Subcutaneous adipose tissue (tissue), 4 donors: ENCODE results near the gene CD300E. TPM values are rescaled to one million over a fixed set of nuclear protein-coding genes. Genes with fewer than 3 reads are reported as not detected.

Source experiments
- total RNA-seq, 4 donors: library from RNA; depleted of rRNA; stranded (reverse); fragments of >200 nt; gene quantifications; one replicate each; pipeline ENCODE4 v1.1.0, GENCODE V29; 2016
- TF ChIP-seq, protein P1 (sequence below): fragments of 450-650 bp; IDR thresholded peaks from one replicate; pipeline ENCODE4 v1.5.1; 2016; ENCODE audit warnings: low read depth, mild to moderate bottlenecking, control low read depth, antibody characterized with exemption, moderate library complexity

The CD300E gene
- total RNA-seq, 4 donors from 2014 or later, result 0.38 to 1.2 (median 1.1) TPM

DNA sequence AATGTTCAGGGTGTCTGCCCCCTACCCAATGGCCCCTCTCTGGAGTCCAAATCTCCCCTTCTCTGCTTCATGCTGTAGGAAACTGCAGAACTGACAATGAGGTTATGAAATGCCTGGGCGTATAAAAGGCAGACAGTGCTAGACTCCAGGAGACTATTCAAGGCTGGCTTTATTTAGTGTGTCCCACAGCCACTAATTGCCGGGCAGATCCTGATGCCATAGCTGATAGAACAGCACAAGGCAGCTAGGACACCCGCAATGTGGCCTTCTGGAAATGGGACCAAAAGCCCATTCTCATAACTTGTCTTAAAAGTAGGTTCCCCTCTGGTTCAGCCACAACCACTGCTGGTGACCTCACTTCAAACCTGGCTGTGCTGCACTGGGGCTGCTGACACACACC lies 28.5 kb upstream of the CD300E start:
- TF ChIP-seq, protein P1, sequence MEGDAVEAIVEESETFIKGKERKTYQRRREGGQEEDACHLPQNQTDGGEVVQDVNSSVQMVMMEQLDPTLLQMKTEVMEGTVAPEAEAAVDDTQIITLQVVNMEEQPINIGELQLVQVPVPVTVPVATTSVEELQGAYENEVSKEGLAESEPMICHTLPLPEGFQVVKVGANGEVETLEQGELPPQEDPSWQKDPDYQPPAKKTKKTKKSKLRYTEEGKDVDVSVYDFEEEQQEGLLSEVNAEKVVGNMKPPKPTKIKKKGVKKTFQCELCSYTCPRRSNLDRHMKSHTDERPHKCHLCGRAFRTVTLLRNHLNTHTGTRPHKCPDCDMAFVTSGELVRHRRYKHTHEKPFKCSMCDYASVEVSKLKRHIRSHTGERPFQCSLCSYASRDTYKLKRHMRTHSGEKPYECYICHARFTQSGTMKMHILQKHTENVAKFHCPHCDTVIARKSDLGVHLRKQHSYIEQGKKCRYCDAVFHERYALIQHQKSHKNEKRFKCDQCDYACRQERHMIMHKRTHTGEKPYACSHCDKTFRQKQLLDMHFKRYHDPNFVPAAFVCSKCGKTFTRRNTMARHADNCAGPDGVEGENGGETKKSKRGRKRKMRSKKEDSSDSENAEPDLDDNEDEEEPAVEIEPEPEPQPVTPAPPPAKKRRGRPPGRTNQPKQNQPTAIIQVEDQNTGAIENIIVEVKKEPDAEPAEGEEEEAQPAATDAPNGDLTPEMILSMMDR, result no peak

GRCh38 chr17:74649909-74650308 lies 26.4 kb upstream of the CD300E start:
- TF ChIP-seq, protein P1, result no peak

DNA sequence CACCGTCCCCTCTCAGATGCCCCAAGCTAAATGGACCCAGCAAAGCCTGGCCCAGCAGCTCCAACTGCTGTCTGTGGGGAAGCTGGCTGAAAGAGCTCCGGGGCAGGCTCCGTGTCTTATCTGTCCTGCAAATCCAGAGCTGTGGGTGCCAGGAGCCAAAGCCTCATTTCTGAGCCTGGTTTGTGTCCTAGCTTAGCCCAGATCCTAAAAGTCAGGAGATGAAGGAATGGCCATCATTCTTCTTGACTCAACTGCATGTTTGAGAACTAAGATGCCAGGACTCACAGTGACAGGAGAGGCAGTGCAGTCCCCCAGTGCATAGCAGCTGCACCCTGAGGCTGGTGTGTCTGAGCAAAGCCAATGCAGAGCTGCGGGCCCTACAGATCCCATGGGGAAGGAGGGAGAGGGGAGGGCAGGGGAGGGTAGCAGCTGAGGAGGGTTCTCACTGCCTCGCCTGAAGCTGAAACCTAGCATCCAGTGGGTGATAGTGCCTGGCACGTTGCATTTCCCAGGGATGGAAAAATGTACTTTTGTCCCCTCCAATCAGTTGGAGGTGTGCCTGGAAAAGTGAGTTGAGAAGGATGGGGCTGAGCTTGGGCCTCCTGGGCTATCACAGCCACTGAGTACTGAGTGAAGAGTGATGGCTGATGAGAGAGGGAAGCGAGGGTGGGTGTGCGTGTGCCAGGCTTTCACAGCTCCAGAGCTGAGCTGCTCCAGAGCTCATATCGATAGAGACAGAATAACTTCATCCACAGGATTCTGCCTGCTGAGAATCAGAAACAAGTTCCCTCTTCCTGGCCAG lies 24.5 kb upstream of the CD300E start:
- TF ChIP-seq, protein P1, result no peak

GRCh38 chr17:74646231-74646630 lies 22.7 kb upstream of the CD300E start:
- TF ChIP-seq, protein P1, result no peak

- TF ChIP-seq, protein P1, result no peak
Measured at GRCh38 chr17:74645010-74645409, 21.5 kb upstream of the CD300E start.

GRCh38 chr17:74644419-74644818 lies 20.9 kb upstream of the CD300E start:
- TF ChIP-seq, protein P1, result no peak

DNA sequence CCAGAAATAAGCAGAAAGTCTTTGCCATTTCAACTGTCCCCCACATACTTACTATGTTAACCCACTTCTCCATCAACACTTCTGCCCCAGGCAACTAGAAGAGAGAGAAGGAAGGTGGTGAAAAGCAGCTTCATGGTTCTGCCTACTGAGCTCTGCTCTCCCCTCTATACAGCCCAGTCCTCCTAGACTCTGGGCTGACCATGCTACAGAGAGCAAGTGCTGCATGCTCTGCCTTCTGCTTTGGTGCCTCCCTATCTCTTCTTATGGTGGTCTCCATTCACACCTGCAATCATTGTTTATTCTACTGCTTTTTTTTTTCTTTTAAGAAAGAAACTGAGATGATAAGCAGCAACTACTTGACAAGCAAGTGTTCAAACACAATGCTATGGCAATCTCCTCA lies 20.3 kb upstream of the CD300E start:
- TF ChIP-seq, protein P1, result no peak
